ENCODE measurements around the gene ATP2C2.

GRCh38 chr16:84362471-84362941 lies 5.8 kb upstream of the ATP2C2 start:
- TF ChIP-seq EZH2 (IDR thresholded peaks at IDR 0.05; ENCODE audit: low read depth, unreplicated experiment) = no peak
- TF ChIP-seq EZH2phosphoT487 (IDR thresholded peaks at IDR 0.05; ENCODE audit: unreplicated experiment) = no peak
- TF ChIP-seq CTCF (conservative IDR thresholded peaks at IDR 0.05; ENCODE audit: low read depth in 2 of 2) = no peak
- no peak for TF ChIP-seq JUNB (IDR thresholded peaks at IDR 0.05; ENCODE audit: unreplicated experiment)
- no peak for TF ChIP-seq REST (IDR thresholded peaks at IDR 0.05; ENCODE audit: unreplicated experiment)
- no peak for TF ChIP-seq POLR2AphosphoS5 (IDR thresholded peaks at IDR 0.05; ENCODE audit: low read depth)
- no peak for TF ChIP-seq NANOG (IDR thresholded peaks at IDR 0.05; ENCODE audit: borderline replicate concordance)
- no peak for TF ChIP-seq CREB1 (CRISPR knock-in tag; IDR thresholded peaks at IDR 0.05; ENCODE audit: low read depth)
